HG03066 (cell line): Measurements from ENCODE around the gene TECPR1.

Source experiments
- ATAC-seq: cut with Tn5 transposase; IDR thresholded peaks from one replicate; pipeline ENCODE4 v1.9.1; 2021; ENCODE audit warnings: low read depth; ENCODE audit not compliant: unreplicated experiment

The TECPR1 gene

GRCh38 chr7:98250789-98251188, 1.2 kb downstream of the TECPR1 start:
- ATAC-seq = no peak

DNA sequence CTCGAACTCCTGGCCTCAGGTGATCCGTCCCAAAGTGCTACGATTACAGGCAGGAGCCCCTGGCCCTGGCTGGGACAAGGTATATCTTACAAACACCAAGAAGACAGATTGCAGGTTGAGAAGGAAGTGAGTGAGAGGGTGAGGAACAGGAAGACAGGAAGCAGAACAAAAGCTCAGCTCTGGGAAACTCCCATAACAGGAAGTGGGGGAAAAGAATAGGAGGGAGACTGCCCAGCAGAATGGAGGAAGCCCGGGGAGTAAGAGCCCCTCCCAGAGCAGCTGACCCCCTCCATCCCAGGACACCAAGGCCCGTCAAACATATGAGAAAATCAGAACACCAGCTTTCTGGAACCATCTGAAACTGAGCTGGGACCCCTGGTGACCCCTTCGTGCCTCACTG, 2.9 kb downstream of the TECPR1 start:
- ATAC-seq = no peak

- no peak for ATAC-seq
Observed at GRCh38 chr7:98248156-98248555, 3.9 kb downstream of the TECPR1 start.

- no peak for ATAC-seq
Observed at GRCh38 chr7:98244871-98245270, 7.2 kb downstream of the TECPR1 start.

DNA sequence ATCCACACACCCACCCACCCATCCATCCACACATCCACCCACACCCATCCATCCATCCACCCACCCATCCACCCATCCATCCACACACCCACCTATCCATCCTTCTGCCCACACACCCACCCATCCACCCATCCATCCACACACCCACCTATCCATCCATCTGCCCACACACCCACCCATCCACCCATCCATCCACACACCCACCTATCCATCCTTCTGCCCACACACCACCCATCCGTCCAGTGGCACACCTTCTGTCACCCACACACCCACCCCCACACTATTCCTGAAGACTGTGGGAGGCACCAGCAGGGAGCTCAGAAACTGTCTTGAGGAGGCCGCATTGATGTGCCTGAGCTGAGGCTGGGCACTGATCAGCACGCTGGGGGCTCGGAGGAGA, 9.1 kb downstream of the TECPR1 start:
- no peak for ATAC-seq

DNA sequence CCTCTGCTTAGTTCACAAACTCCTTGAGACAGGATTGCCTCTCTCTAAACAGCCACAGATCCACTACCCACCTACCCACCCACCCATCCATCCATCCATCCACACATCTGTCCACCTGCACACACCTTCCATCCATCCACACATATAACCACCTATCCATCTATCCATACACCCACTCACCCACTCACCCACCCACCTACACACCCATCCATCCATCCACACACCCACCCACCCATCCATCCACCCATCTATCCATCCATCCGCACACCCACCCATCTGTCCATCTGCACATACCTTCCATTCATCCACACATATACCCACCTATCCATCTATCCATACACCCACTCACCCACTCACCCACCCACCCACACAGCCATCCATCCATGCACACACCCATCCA, 9.7 kb downstream of the TECPR1 start:
- ATAC-seq = no peak

DNA sequence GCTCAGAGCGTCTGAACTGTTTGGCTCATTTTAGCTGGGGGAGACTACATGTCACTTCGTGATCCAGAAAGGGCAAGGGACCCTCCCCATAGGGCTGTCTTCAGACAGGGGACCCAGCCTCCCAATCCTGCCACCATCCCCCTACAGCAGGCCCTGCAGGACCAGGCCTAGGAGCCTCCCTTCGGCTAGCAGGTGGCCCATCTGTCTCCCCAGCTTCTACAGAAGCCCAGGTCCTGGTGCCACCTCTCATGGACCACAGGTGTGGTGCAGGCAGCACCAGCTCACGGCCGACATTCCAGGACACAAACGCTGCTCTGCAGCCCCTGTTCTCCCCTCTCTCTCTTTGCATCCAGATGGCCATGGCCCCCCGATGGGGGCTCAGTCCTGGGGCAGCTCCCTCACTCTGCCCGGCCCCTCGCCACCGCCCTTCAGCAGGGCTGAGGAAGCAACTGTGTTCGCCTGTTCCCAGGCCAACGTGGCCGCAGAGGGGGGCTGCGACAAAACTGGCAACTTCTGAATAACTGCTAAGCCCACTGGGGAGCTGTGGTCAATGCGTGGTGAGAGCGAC, 10.3 kb downstream of the TECPR1 start:
- ATAC-seq = no peak

DNA sequence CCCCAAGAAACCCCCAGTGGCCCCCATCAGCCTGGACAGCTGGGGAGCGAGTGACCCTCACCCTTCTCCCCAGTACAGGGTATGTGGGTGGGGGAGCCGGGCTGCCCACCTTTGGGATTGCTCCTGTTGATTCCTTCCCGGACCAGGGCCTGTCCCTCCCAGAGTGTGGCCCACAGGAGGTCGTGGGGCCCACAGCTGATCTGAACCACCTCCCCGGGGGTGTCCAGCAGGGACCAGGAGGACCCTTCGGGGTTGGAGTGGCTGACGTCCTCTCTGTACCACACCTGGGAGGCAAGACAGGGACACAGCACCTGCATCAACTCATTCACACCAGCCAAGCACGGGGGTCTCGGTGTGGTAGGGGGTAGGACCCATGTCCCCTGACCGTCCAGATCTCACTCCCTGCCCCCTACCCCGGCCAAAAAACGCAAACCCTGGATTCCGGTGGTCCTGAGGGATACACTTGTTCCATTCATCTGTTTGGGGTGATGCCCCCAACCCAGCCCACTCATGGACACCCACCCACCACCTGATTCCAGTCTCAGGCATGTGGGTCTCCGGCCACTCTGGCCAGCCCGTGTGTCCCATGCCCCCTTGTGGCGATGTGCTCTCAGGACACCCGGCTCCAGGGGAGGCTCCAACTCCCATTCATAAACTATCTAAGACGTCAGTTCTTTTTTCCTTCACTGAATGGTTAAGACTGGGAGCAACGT, 10.9 kb downstream of the TECPR1 start:
- ATAC-seq = no peak

DNA sequence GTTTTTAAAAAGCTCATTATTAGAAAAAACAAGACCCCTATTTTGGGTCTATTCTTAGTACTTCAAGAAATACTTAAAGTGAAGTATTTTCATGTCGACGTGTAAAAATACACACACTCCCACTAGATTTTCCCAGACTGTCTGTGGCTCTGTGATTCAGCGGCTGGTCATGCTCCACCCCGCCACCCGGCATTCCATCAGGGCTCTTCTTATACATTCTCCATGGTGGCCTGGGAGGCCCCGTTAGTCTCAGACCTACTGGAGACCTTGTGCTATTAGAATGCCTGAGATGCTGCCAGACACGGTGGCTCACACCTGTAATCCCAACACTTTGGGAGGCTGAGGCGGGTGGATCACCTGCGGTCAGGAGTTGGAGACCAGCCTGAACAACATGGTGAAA, 13.1 kb downstream of the TECPR1 start:
- ATAC-seq = no peak

DNA sequence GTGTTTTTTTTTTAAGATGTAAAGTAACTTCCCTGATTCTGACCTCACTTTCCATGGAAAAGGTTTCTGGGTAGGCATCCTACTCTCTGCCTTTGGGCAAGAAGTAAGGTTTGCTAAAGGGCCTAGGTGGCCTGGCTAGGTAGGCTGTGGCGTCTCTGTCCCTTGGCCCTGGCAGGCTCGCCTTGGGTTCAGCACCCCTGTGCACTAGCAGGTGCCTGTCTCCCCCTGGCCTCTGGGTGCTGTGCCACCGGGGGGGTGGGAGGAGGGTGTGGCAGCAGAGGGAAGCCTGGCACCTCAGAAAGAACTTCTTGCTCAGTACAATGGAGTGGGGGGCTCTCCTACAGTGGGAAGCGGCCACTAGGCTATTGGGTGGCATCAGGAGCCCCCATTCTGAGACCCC, 14.0 kb downstream of the TECPR1 start:
- no peak for ATAC-seq

DNA sequence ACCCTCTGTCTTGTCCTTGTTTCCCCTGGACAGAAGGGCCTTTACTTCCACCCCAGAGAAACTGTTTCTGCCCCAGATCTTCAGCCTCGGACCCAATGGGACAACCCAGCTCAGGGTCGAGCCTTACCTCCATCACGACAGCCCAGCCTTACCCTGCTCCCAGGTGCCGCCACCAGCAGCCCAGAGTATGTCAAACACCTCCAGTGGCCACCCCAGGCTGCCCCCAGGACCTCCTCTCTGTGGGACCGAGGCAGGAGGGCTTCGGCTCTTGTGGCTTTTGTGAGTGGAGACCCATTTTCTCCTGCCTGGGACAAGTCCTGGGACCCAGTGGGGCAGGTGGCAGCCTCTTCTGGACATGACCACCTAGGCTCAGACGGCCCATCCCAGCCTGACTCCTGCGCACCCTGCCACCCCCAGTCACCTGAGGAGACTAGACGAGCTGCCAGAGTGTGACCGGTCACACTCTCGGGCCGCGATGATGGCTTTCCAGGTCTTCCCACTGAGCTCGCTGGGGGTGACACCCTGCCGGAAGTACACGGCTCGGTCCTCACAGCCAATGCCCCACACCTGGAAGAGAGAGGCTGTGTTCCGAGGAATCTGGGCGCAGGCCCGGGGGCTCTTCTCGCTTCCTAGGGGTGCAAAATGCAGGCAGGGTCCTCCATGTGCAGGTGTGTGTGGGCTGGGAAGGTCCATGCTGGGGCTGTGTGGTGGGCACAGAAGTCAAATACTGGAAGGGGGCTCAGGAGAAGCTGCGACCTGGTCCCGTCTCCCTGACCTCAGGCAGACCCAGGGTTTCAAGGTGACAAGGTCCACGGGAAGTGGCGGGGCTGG, 15.5 kb downstream of the TECPR1 start:
- ATAC-seq = no peak

- no peak for ATAC-seq
Observed at GRCh38 chr7:98235901-98236300, 16.1 kb downstream of the TECPR1 start.

DNA sequence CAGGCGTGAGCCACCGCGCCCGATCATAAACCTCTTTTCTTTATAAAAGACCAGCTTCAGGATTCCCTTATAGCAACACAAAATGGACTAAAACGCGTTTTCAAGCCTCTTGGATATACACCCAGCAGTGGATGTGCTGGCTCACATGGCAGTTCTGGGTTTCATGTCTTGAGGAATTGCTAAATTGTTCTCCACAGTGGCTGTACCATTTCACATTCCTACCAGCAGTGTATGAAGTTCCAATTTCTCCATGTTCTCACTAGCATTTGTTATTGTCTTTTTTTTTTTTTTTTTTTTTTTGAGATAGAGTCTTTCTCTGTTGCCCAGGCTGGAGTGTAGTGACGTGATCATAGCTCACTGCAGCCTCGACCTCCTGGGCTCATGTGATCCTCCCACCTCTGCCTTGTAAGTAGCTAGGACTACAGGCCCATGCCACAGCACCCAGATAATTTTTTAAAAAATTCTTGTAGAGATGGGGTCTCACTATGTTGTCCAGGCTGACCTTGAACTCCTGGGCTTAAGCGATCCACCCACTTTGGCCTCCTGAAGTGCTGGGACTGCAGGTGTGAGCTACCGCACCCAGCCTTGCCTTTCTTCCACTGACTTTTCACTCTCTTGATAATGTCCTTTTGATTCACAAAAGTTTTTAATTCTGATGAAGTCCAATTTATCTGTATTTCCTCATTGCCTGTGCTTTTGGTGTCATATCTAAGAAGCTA, 17.4 kb downstream of the TECPR1 start:
- no peak for ATAC-seq

- ATAC-seq = no peak
Observed at GRCh38 chr7:98233219-98234070, 18.6 kb downstream of the TECPR1 start.

- no peak for ATAC-seq
Observed at GRCh38 chr7:98232799-98233198, 19.2 kb downstream of the TECPR1 start.

DNA sequence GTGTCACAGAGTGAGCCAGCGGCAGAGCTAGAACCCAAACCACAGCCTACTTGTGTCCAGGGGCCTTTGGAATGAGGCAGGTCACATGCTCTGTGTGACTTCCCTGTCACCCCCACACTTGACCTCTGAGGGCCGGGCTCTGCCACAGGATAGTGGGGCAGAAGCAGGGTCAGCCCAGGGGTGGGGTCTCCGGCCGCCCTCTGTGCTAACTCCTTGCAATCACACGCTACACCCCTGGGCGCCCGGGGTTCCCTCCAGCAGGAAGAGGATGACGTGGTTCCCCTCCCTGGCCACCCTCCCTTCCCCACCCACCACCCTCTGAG, 19.8 kb downstream of the TECPR1 start:
- ATAC-seq = no peak

GRCh38 chr7:98231493-98232262, 20.4 kb downstream of the TECPR1 start:
- ATAC-seq = no peak

DNA sequence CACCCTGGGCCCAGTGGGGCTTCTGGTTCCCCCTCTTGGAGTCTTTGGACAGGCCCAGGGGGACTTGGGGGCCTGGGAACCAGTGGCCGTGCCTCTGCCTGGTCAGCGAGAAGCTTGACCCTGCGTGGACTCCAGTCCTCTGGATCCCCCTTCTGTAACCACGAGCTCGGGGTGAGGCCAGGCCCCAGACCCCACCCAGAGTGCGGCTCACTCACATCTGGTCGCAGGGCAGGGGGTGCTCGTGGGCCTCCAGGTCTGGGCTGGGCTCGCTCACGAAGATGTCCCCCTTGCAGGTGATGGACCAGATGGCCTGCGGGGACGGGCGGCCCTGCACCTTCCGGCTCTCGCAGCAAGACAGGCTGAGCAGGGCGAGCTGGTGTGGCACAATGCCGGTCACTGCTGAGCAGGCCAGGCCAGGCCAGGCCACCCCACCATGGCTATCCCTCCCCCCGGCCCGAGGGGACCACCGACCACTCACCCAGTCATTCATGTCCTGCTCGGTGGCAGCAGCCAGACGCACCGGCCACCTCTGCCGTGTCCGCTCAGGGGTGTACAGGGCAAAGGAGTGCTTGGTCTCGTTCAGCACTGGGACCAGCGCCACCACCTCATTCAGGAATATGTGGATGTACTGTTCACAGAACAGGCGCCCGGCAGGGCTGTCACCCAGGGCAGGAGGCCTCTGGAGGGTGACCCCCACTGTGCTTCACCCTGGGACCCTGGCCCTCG, 21.1 kb downstream of the TECPR1 start:
- no peak for ATAC-seq
